NCI-H1694 treated with DMSO at 0.1 percent for 48 hours (cell line): Measurements from ENCODE around the gene PRDX3.
A peak's percentile ranks its signal among the peaks of the same experiment; 100 is the strongest.
"Not testable (repeated sequence)": the region's sequence is repeated elsewhere in the genome, so short reads cannot be mapped to it uniquely, and the experiment has no call there.

Experiments used
- DNase-seq: peaks from one replicate; lab custom pipeline; 2025; lab: John Stamatoyannopoulos, UW

PRDX3 gene

DNA sequence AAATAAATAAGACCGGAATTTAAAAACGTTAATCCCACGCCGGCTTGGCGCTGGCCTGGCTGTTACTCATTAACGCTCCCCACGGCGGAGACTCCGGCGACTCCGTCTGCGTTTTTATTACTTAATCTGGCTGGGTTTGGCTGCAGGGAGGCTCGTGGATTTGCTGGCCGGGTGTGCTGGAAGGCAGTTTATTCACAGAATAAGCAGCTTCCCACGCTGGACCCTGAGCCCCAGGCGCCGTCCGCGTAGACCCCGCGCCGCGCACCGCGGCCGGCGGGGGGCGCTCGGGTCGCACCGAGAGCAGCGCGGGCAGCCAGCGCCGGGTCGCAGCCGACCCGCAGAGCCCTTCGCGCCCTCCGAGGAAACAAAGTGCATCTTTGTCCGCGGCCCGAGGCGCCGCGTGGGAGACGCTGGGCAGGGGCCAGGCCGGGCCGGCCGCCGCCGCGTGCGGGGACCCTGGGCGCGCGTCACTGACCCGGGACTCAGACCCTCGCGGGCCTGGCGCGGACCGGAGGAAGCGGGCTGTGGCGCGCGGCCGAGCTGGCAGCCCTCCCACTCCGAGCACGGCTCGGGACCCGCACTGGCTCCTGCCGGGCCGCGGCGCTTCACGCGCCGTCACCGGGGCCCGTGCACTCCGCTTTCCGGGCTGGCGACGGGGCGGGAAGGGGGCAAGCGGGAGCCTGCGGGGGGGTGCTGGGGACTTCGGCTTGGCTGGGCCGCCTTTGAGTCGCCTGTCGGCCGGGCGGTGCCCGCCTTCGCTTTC, 28.2 kb upstream of the PRDX3 start:
- peak; percentile 8 for DNase-seq

DNA sequence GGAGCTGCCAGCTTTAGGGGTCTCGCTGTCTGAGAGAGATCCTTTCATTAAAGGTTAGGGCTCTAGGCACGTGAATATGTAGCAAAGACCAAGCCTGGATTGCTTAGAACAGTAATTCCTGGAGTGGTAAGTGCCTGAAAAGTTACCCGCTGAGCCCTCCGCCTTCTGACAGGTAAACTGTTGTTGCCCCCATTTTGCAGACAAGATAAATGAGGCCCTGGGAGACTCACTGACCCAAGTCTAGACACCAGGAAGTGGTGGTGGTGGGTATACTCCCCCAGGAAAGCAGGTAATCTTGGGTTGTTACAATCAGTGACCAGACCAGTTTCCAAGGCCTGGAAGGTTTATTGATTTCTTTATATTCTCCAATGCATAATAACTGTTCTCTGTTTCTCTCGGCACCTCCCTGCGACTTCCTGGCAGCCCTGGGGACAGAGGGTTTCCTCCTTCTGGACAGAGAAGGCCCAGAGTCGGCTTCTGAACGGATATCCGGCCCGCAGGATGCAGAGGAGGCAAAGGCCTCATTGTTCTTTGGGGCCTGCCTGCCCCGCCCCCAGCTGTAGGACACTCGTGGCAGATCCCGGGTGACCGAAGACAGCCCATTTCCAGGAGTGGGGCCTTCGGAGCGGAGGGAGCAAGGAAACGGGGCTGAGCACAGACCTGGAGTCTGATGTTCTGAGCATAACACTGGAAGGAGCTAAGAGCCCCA, 27.4 kb upstream of the PRDX3 start:
- DNase-seq: no peak

DNA sequence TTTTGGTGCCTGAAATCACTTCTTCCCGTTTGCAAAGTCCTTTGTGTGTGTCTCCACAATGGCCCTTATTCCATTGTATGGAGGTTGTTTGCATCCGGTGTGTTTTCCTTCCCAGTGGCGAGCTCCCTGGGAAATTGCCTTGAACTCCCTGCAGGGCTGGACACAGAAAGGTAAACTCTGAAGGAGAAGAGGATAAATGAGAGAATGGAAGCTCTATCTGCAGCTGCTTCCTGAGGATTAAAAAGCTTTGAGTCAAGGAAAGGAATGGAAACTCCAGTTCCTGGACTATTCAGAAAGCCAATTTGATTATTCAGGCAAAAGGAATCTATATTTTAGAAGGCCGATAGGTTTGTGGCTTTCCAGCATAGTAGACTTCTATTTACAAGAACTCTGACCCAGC, 24.4 kb upstream of the PRDX3 start:
- DNase-seq: no peak

DNA sequence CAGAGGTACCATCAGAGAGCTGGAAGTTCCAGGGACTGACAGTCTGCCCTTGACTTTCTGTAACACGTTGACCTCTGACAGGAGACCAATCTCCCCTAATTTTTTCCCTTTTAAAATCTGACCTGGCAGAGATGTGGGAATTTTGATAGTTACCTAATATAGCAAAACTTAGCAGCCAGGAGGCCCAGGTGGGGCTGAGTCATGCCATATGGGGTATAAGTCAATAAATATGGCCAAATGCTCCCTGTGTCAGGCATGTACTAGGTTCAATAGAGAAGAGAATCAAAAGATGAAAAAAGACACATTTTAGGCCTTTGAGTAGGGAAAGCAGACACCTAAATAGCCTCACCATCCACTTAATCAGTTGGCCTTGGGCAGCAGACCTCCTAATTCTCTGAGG, 22.6 kb upstream of the PRDX3 start:
- no peak for DNase-seq

DNA sequence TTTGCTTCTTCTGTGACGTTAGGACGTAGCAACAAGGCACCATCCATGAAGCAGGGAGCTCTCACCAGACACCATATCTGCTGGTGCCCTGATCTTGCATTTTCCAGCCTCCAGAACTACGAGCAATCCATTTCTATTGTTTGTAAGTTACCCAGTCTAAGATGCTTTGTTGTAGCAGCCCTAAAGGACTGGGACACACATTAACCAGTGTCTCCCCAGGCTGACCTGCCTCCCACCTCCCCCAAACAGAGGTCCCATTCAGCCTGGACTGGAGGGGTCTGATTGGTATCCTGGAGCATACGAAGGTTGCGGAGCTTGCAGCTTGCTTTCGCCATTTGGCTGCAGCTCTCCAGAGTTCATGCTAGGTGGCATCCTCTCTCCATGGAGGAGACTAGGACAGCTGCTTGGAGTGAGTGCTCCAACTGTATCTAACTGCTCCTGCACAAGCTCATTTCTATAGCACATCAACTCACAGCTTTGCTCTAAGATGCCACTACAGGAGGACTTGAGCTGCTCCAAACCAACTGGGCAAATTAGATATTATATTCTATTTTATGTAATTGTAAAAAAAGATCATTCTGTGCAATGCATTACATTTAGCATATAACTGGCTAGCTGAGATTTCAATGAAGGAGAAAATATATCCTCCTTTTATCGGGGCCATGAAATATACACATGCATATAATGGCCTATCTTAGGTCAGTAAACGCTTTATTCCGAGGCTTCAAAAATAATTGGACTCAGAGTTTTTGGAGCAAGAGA, 20.8 kb upstream of the PRDX3 start:
- DNase-seq: peak; percentile 56

DNA sequence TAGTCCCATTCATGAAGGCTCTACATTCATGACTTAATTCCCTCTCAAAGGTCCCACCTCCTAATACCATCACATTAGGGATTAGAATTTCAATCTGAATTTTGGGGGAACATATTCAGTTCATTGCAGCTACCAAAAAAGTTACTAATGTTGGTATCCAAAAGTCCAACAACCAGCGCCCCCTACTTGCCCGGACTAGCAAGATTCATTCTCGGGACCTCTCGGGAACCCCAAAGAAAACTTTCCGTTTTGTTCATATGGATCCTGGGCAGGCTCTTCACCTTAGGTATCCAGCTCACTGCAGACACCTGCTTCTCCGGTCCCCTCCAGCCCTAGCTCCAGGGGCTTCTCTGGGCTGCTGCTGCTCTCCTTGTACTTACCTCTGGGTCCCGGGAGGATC, 19.8 kb upstream of the PRDX3 start:
- no peak for DNase-seq

DNA sequence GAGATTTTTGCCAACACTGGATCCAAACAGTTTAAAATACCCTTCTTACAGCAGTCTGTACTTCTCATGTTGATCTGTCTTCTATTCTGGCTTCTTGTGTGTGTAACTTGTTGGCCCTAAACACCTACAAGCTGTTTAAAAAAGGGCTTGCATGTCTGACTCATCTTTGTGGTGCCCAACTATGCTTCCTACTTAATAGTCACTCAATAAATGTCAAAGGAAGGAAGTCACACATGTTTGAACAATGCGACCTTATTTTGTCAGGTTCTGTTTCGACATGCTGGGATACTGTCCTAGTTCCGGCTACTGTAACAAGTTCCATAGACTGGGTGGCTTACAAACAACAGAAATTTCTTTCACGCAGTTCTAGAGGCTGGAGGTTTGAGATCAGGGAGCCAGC, 19.3 kb upstream of the PRDX3 start:
- DNase-seq: no peak

DNA sequence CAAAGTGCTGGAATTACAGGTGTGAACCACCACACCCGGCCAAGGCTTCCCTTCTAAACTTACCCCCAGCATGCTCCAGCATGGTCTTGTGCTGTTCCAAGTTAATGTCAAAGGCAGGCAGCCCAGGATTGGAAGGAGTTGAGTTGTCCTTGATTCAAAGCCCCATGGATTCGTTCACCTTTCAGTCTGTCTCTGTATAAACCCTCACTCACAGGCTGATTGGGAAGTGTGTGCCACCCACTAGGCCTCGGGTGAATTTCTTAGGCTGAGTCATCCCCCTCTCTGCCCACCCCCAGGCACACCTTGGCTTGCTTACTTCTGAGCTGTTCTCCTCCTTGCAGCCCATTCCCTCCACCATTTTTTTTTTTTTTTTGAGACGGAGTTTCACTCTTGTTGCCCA, 13.3 kb upstream of the PRDX3 start:
- no peak for DNase-seq

DNA sequence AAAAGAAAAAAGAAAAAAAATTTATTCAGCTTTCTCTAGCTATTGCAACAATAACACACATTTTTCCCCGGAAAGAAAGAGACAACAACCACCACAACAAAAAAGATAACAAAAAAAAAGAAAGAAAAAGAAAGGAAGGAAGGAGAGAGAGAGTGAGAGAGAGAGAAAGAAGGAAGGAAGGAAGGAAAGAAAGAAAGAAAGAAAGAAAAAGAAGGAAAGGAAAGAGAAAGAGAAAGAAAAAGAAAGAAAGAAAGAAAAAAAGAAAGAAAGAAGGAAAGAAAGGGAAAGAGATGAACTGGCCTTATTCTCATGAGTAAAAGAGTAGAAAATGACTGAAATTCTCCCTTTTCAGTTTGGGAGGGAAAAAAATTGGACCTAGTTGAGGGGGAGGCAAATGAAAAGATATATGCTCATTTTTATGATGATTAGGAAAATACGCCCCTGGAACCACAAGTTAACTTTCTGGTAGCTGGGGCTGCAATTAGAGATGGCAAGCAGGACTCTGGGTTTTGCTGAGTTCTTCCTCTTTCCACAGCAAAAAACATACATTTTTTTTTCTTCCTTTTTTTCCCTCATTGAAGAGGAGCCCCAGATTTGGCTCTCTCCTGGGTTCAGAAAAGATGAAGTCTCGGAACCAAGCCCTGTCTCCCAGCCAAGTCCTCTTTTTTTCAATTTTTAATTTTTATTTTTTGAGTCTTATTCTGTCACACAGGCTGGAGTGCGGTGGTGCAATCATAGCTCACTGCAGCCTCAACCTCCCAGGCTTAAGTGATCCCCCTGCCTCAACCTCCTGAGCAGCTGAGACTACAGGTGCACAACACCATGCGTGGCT, 12.6 kb upstream of the PRDX3 start:
- no peak for DNase-seq

DNA sequence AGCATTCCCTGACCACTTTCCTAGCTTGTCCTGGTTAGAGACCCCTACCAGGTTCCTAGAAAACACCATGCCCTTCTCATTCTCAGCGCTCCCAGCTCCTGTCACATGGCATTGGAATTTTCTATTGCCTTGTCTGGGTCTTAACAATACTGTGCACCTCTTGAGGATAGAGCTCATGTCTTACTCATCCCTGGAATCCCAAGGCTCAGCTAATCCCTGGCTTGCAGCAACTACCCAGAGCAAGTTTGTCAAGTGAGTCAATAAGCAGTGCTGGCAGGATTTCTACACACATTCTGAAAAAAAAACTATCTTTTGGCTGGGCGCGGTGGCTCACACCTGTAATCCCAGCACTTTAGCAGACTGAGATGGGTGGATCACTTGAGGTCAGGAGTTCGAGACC, 11.7 kb upstream of the PRDX3 start:
- no peak for DNase-seq

DNA sequence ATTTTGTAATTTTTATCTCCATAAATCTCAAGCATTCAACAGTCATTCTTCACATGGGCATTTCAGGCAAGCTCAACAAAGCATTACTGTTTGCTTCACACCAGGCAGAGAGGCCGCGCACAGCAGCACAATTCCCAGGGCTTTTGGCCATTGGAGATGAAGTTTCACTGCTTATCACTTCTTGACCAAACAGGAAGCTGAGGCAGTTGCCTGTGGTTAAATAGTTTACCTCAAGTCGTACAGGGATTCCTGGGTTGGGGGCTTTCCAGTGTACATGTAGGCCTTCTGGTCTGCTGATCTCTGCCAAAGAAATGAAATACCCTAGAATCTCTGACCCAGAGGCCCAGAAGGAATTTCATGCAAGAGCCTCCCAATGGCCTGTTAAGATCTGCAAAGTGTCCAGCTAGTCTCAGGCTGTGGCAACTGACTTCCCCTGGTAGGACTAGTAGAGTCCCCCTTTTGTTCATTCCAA, 11.2 kb upstream of the PRDX3 start:
- no peak for DNase-seq

DNA sequence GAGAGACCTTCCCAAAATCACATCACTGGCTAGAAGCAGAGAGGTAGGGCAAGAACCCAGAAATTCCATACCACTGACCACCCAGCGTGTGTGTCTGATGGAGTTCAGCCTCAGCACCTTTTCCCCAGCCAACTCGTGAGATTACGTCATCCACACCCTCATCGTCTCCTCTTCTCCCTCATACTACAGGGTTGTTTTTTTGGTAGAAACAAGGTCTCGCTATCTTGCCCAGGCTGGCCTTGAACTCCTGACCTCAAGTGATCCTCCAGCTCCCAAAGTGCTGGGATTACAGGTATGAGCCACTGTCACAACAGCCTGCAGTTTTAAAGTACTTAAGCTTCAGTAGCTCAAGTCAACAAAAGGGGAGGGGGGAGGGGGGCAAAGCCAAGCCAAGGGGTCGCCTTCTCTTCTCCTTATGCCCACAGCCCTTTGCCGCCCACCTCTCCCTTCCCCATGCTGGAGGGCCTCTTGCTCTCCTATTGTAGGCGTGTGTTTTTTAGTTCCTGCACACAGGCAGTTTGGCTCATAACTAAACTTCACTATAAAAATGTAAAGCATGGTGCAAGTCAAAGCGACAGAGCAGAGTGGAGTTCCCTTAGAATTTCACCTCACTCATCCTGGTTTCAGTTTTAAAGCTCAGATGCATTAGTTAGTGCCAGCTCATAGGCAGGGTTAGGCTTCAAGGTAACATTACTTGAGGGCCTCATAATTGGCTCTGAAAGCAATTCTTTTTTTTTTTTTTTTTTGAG, 5.2 kb upstream of the PRDX3 start:
- no peak for DNase-seq

DNA sequence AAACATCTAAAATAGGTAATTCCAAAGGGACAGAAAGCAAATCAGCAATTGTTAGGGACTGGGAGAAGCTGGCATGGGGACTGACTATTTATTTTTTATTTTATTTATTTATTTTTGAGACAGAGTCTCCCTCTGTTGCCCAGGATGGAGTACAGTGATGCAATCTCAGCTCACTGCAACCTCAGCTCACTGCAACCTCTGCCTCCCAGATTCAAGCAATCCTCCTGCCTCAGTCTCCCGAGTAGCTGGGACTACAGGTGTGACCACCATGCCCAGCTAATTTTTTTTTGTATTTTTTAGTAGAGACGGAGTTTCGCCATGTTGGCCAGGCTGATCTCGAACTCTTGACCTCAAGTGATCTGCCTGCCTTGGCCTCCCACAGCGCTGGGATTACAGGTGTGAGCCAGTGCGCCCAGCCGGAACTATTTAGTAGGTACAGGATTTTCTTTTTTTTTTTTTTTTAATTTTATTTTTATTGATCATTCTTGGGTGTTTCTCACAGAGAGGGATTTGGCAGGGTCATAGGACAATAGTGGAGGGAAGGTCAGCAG, 2.3 kb upstream of the PRDX3 start:
- not testable (repeated sequence) for DNase-seq

DNA sequence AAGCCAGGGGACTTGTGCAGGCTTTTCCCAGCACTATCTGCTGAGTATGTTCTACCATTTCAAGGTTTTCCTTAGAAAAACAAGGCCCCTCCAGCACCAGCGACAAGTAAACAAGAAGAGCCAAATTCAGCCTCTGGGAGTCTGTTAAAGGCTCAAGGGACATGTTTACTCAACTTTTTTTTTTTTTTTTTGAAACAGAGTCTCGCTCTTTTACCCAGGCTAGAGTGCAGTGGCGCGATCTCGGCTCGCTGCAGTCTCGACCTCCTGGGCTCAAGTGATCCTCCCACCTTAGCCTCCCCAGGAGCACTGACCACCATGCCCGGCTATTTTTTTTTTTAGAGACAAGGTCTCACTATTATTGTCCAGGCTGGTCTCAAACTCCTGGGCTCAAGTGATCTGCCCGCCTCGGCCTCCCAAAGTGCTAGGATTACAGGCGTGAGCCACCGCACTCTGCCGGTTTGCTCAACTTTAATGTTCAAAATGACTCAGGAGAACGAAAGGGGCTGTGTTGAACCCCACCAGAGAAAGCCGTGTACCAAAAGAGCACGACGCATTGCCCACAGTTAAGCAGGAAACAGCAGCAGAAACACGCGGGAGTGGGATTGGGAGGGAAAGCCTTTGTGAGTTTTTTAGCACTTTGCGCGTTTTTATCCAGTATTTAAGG, 772 bp downstream of the PRDX3 start:
- DNase-seq: no peak

DNA sequence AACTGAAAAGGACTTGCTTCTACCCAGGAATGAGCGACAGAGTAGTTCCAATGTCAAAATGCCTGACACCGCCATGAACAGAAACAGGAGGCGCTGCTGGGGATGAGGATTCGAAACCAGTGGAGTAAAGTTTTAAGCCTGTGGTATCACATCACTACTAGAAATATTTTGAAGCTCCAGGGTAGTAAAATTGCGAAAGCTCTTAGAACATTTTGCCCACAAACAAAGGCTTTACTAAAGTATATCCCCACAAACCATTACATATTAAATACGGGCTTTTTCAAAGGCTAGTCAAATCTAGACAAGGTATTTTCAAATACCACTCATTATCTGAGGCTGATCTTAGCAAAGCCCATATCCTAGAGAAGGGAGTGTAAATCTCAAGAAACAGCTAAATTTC, 2.4 kb downstream of the PRDX3 start:
- DNase-seq: no peak

DNA sequence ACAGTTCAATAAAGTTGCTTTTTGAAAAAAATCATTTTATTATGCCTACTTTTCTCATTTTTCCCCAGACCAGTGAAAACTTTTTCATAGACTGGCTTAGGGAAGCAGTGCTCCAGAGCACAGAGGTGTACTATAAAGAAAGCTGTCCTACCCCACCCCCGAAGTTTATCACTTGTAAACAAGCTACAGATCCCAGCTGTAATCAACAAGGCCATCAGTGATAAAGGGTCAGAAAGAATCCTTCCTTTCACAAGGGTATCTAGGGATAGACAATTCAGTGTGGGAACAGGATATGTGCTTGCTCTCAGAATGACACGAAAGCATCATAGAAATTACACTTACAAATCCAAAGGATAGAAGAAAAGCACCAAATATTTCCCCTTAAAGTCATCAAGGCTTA, 4.5 kb downstream of the PRDX3 start:
- no peak for DNase-seq

DNA sequence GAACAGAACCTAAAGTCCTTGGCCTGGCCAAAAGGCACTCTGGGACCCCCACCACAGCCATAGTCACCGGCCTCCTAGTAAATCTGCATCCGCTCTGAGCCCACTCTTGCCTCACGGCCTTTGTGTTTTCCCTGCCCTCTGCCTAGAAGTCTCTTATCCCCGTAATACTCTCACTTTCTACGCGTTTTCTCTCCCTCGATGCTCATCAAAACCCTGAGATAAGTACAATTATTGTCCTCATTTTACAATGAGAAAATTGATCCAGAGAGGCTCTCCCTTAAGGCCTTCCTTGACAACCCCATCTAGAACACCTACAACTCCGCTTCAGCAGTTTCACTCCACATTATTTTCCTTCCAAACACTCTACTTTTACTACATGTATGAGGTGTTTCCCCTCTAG, 11.6 kb downstream of the PRDX3 start:
- DNase-seq: no peak

DNA sequence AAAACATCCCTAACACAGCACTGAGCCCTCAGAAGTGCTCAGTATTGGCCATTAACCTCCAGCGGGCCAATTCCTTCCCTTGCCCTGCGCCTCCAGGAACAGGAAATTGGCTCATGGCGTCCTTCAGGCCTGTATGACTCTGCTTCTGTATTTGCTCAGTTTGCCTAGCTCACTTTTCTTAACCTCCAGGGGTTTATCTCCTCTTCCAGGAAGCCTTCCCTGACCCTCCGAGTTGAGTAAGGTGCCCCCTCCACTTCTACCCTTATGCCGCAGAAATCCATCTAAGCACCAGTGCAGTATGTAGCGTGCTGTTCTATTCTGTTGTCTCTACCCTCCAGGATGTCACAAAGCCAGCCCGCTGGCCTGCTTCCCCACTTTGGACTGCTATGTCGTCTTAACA, 12.0 kb downstream of the PRDX3 start:
- no peak for DNase-seq

DNA sequence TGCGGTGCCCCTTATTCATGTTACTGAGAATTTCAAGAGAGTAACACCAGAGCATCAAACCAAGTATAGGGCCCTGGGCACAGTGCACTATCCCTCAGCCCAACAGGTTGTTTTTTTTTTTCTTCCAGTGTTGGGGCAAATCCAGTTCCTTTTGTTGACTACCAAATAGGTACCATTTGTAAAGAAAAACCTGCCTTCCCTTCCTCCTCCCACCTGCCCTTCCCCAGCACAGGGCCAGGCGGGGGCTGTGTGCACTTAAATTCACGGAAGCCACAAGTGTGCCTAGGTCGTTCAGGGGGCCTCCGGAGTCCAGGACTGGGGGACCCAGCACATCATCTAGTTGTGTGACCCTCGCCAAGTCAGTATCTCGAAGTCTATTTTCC, 12.5 kb downstream of the PRDX3 start:
- DNase-seq: no peak
